SK-N-SH (cell line): Measurements from ENCODE around the gene TSHZ3. TPM values are rescaled to one million over a fixed set of nuclear protein-coding genes. Genes with fewer than 3 reads are reported as not detected.

Experiments used
- CTCF ChIA-PET: fragments of 300-600, 350-600 bp; formaldehyde crosslinking; extraction: SDS; loops from one replicate; lab custom pipeline; 2021; lab: Yijun Ruan, JAX
- POLR2A ChIA-PET: fragments of 350-600 bp; sonication (Branson Sonifier 250); formaldehyde crosslinking; extraction: SDS; loops from one replicate; lab custom pipeline; 2020; ENCODE audit warnings: antibody characterized with exemption, inconsistent platforms; lab: Yijun Ruan, JAX
- DNase-seq: peaks from one replicate; pipeline ENCODE4 v3.0.0; 2012
- H2AFZ ChIP-seq: fragments of 200-600 bp; sonication (generic); 2 replicates; pipeline ENCODE4 v1.8.1; 2016; ENCODE audit warnings: antibody characterized with exemption, mild to moderate bottlenecking, low read depth
- H3F3A ChIP-seq: fragments of 200-600 bp; sonication (generic); replicated peaks from 2 replicates; pipeline ENCODE3; 2016; ENCODE audit warnings: antibody characterized with exemption, mild to moderate bottlenecking; ENCODE audit not compliant: insufficient read depth
- H3K27ac ChIP-seq, 2 experiments: fragments of 200-500 bp in 1 of 2; fragments of 200-600 bp in 1 of 2; sonication (Bioruptor generic) in 1 of 2; sonication (generic), shearing (Covaris generic) in 1 of 2; 2 replicates each; pipeline versions ENCODE4 v1.5.1 to v1.6.1; 2014 to 2016; ENCODE audit warnings: low read depth in 2 of 2, inconsistent platforms in 1 of 2, low read length in 1 of 2, mild to moderate bottlenecking in 1 of 2, mixed read lengths in 1 of 2
- H3K27me3 ChIP-seq: fragments of 200-600 bp; sonication (generic), shearing (Covaris generic); 2 replicates; pipeline ENCODE4 v1.6.1; 2016; ENCODE audit warnings: mixed run types; ENCODE audit not compliant: insufficient read depth
- H3K36me3 ChIP-seq, 2 experiments: fragments of 200-500 bp in 1 of 2; fragments of 200-600 bp in 1 of 2; sonication (Bioruptor generic) in 1 of 2; sonication (generic) in 1 of 2; replicated peaks in 1 of 2; 2 replicates each; pipeline versions ENCODE3 to v1.5.1; 2014 to 2016; ENCODE audit warnings: low read length in 1 of 2, mild to moderate bottlenecking in 1 of 2; ENCODE audit not compliant: insufficient read depth in 2 of 2, control insufficient read depth in 1 of 2
- H3K4me1 ChIP-seq, 2 experiments: fragments of 200-500 bp in 1 of 2; fragments of 200-600 bp in 1 of 2; sonication (Bioruptor generic) in 1 of 2; sonication (generic), shearing (Covaris generic) in 1 of 2; 2 replicates each; pipeline versions ENCODE4 v1.5.1 to v1.6.1; 2014 to 2016; ENCODE audit warnings: low read depth in 1 of 2, low read length in 1 of 2, mixed run types in 1 of 2; ENCODE audit not compliant: insufficient read depth in 2 of 2, control insufficient read depth in 1 of 2
- H3K4me2 ChIP-seq: fragments of 200-600 bp; sonication (generic), shearing (Covaris generic); 2 replicates; pipeline ENCODE4 v1.6.1; 2017; ENCODE audit warnings: mixed run types
- H3K4me3 ChIP-seq, 2 experiments: fragments of 200-500 bp in 1 of 2; fragments of 200-600 bp in 1 of 2; sonication (Bioruptor generic) in 1 of 2; sonication (generic), shearing (Covaris generic) in 1 of 2; 2 replicates each; pipeline versions ENCODE4 v1.5.1 to v1.8.1; 2014 to 2016; ENCODE audit warnings: low read depth in 2 of 2, inconsistent platforms in 1 of 2, low read length in 1 of 2, mild to moderate bottlenecking in 1 of 2, mixed read lengths in 1 of 2, moderate library complexity in 1 of 2
- H3K79me2 ChIP-seq: fragments of 200-600 bp; sonication (generic); 2 replicates; pipeline ENCODE4 v1.8.1; 2017; ENCODE audit warnings: mild to moderate bottlenecking; ENCODE audit not compliant: insufficient read depth
- H3K9ac ChIP-seq: fragments of 200-600 bp; sonication (generic); 2 replicates; pipeline ENCODE4 v1.6.1; 2017; ENCODE audit warnings: mixed run types
- H3K9me2 ChIP-seq: fragments of 200-600 bp; sonication (generic); 2 replicates; pipeline ENCODE4 v1.6.1; 2017; ENCODE audit warnings: mixed run types
- H3K9me3 ChIP-seq: fragments of 200-600 bp; sonication (generic); 2 replicates; pipeline ENCODE4 v1.6.1; 2017; ENCODE audit warnings: mixed run types, mild to moderate bottlenecking, moderate library complexity
- H4K20me1 ChIP-seq: fragments of 200-600 bp; sonication (generic); 2 replicates; pipeline ENCODE4 v1.6.1; 2017; ENCODE audit warnings: mild to moderate bottlenecking, mixed run types; ENCODE audit not compliant: insufficient read depth
- CHD2 ChIP-seq: fragments of 150-350 bp; IDR thresholded peaks from 2 replicates; pipeline ENCODE4 v1.6.1; 2018; ENCODE audit warnings: low read length; ENCODE audit not compliant: partially characterized antibody
- ELF1 ChIP-seq: IDR thresholded peaks from 2 replicates; pipeline ENCODE4 v1.4.0; 2012
- EP300 ChIP-seq, 2 experiments: IDR thresholded peaks; 2 replicates each; pipeline versions ENCODE4 v1.4.0 to v1.6.1; 2012; ENCODE audit warnings: borderline replicate concordance in 1 of 2, low read depth in 1 of 2, low read length in 1 of 2
- EZH2phosphoT487 ChIP-seq: fragments of 200-600 bp; sonication (generic); IDR thresholded peaks from 2 replicates; pipeline ENCODE4 v1.6.1; 2017; ENCODE audit warnings: low read depth, mixed run types, mild to moderate bottlenecking, antibody characterized with exemption, moderate library complexity, borderline replicate concordance
- FOSL2 ChIP-seq: IDR thresholded peaks from 2 replicates; pipeline ENCODE4 v1.4.0; 2012; ENCODE audit warnings: low read depth, mild to moderate bottlenecking, moderate library complexity, borderline replicate concordance
- FOXJ3 ChIP-seq: sonication (generic); formaldehyde crosslinking; IDR thresholded peaks from 2 replicates; pipeline ENCODE4 v1.5.1; 2020; ENCODE audit warnings: mild to moderate bottlenecking, missing genetic modification reagents
- FOXM1 ChIP-seq: IDR thresholded peaks from 2 replicates; pipeline ENCODE4 v1.4.0; 2012; ENCODE audit warnings: low read depth, mild to moderate bottlenecking
- GATA2 ChIP-seq: sonication (generic); formaldehyde crosslinking; IDR thresholded peaks from 2 replicates; pipeline ENCODE4 v1.5.0; 2020; ENCODE audit warnings: mild to moderate bottlenecking, missing genetic modification reagents
- JUND ChIP-seq: IDR thresholded peaks from 2 replicates; pipeline ENCODE4 v1.4.0; 2012
- MEF2A ChIP-seq: IDR thresholded peaks from 2 replicates; pipeline ENCODE4 v1.4.0; 2012; ENCODE audit warnings: low read depth, borderline replicate concordance
- POLR2AphosphoS5 ChIP-seq: IDR thresholded peaks from 2 replicates; pipeline ENCODE4 v1.6.1; 2012; ENCODE audit warnings: low read depth, low read length
- RCOR1 ChIP-seq: fragments of 150-350 bp; IDR thresholded peaks from 2 replicates; pipeline ENCODE4 v1.6.1; 2017; ENCODE audit warnings: antibody characterized with exemption, low read length
- RFX5 ChIP-seq: IDR thresholded peaks from 2 replicates; pipeline ENCODE4 v1.6.1; 2012; ENCODE audit warnings: mild to moderate bottlenecking, improper control_type of control experiment, low read length
- SIN3A ChIP-seq: IDR thresholded peaks from 2 replicates; pipeline ENCODE4 v1.6.1; 2012; ENCODE audit warnings: low read depth, mild to moderate bottlenecking, low read length, moderate library complexity, borderline replicate concordance
- SMC3 ChIP-seq: IDR thresholded peaks from 2 replicates; pipeline ENCODE4 v1.6.1; 2012; ENCODE audit warnings: low read depth, low read length, improper control_type of control experiment
- TEAD4 ChIP-seq: IDR thresholded peaks from 2 replicates; pipeline ENCODE4 v1.4.0; 2012; ENCODE audit warnings: mild to moderate bottlenecking, borderline replicate concordance; ENCODE audit not compliant: insufficient read depth
- WGBS: methylation state at CpG from one replicate; pipeline ENCODE4 v1.1.6; 2017; ENCODE audit warnings: low lambda C conversion rate; 5-methylcytosine and 5-hydroxymethylcytosine counted together
- polyA plus RNA-seq, 3 experiments: library from polyadenylated mRNA; depleted of rRNA; stranded (reverse); fragments of >200 nt; gene quantifications; 2 replicates each; pipeline ENCODE4 v1.2.3, GENCODE V29; 2012
- TF ChIP-seq, protein P1 (sequence below): fragments of 150-350 bp; IDR thresholded peaks from 2 replicates; pipeline ENCODE4 v1.6.1; 2016; ENCODE audit warnings: mild to moderate bottlenecking, low read depth, low read length
- TF ChIP-seq, protein P2 (sequence below): fragments of 150-350 bp; IDR thresholded peaks from 2 replicates; pipeline ENCODE4 v1.6.1; 2017; ENCODE audit warnings: antibody characterized with exemption, low read length, low read depth, borderline replicate concordance
- TF ChIP-seq, protein P3 (sequence below): IDR thresholded peaks from 2 replicates; pipeline ENCODE4 v1.4.0; 2012; ENCODE audit warnings: low read depth
- TF ChIP-seq, protein P4 (sequence below): IDR thresholded peaks from 2 replicates; pipeline ENCODE4 v1.6.1; 2012; ENCODE audit warnings: mild to moderate bottlenecking, low read depth, low read length, moderate library complexity

TSHZ3 gene
- polyA plus RNA-seq, 1 of the 3 experiments (the other 2 are of a cell fraction) = 3.3 TPM

GRCh38 chr19:31255174-31255799 is 93.9 kb downstream of the TSHZ3 start:
- Histone ChIP-seq H3K4me1 (peaks cover 0 to 9% of the 10 kb centered on the region in 2 experiments; a peak in 1 of 4 replicates), H3K27ac (no peak overlapping the region), H3F3A (no peaks in the 10 kb centered on the region), H2AFZ (no peak overlapping the region), H3K27me3 (no peaks in the 10 kb centered on the region), H3K9me2 (no peaks in the 10 kb centered on the region), H3K9me3 (no peaks in the 10 kb centered on the region), H3K36me3 (no peaks in the 10 kb centered on the region), H3K9ac (no peak overlapping the region), H3K79me2 (no peaks in the 10 kb centered on the region), H3K4me2 (no peak overlapping the region), H4K20me1 (no peaks in the 10 kb centered on the region), H3K4me3 (no peak overlapping the region)
- TF ChIP-seq EP300 (IDR thresholded peaks at IDR 0.05; ENCODE audit: borderline replicate concordance in 1 of 2, low read depth in 1 of 2, low read length in 1 of 2) (no peak), TEAD4 (no peak), GATA2 (no peak), JUND (no peak)
- no peak for DNase-seq
- ChIA-PET CTCF (no interaction called here), POLR2A (no interaction called here)
- 61% methylated on average over 9 of the region's 13 CpGs for WGBS

- no peaks in the 10 kb centered on the region for H3K9me2 ChIP-seq
- 77% methylated on average over 4 of the region's 4 CpGs for WGBS
- H3K79me2 ChIP-seq = no peaks in the 10 kb centered on the region
- TF ChIP-seq EZH2phosphoT487 = no peak
- TF ChIP-seq ELF1 = no peak
- no peak for TF ChIP-seq SMC3
- no peak for TF ChIP-seq TEAD4
- TF ChIP-seq, protein P1, sequence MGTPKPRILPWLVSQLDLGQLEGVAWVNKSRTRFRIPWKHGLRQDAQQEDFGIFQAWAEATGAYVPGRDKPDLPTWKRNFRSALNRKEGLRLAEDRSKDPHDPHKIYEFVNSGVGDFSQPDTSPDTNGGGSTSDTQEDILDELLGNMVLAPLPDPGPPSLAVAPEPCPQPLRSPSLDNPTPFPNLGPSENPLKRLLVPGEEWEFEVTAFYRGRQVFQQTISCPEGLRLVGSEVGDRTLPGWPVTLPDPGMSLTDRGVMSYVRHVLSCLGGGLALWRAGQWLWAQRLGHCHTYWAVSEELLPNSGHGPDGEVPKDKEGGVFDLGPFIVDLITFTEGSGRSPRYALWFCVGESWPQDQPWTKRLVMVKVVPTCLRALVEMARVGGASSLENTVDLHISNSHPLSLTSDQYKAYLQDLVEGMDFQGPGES = no peak
- no peak for TF ChIP-seq FOXJ3
- no peak for TF ChIP-seq FOXM1
- TF ChIP-seq RCOR1 = no peak
- no peak for TF ChIP-seq SIN3A
- TF ChIP-seq RFX5 = no peak
- TF ChIP-seq CHD2 = no peak
- TF ChIP-seq FOSL2 = no peak
- no peak for TF ChIP-seq GATA2
- TF ChIP-seq, protein P2, sequence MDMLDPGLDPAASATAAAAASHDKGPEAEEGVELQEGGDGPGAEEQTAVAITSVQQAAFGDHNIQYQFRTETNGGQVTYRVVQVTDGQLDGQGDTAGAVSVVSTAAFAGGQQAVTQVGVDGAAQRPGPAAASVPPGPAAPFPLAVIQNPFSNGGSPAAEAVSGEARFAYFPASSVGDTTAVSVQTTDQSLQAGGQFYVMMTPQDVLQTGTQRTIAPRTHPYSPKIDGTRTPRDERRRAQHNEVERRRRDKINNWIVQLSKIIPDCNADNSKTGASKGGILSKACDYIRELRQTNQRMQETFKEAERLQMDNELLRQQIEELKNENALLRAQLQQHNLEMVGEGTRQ = no peak
- TF ChIP-seq POLR2AphosphoS5 = no peak
- no peak for TF ChIP-seq MEF2A
- TF ChIP-seq, protein P3, sequence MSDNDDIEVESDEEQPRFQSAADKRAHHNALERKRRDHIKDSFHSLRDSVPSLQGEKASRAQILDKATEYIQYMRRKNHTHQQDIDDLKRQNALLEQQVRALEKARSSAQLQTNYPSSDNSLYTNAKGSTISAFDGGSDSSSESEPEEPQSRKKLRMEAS = no peak
- TF ChIP-seq, protein P4, sequence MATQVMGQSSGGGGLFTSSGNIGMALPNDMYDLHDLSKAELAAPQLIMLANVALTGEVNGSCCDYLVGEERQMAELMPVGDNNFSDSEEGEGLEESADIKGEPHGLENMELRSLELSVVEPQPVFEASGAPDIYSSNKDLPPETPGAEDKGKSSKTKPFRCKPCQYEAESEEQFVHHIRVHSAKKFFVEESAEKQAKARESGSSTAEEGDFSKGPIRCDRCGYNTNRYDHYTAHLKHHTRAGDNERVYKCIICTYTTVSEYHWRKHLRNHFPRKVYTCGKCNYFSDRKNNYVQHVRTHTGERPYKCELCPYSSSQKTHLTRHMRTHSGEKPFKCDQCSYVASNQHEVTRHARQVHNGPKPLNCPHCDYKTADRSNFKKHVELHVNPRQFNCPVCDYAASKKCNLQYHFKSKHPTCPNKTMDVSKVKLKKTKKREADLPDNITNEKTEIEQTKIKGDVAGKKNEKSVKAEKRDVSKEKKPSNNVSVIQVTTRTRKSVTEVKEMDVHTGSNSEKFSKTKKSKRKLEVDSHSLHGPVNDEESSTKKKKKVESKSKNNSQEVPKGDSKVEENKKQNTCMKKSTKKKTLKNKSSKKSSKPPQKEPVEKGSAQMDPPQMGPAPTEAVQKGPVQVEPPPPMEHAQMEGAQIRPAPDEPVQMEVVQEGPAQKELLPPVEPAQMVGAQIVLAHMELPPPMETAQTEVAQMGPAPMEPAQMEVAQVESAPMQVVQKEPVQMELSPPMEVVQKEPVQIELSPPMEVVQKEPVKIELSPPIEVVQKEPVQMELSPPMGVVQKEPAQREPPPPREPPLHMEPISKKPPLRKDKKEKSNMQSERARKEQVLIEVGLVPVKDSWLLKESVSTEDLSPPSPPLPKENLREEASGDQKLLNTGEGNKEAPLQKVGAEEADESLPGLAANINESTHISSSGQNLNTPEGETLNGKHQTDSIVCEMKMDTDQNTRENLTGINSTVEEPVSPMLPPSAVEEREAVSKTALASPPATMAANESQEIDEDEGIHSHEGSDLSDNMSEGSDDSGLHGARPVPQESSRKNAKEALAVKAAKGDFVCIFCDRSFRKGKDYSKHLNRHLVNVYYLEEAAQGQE = no peak
- H3K4me2 ChIP-seq = no peak overlapping the region
- DNase-seq = no peak
- H4K20me1 ChIP-seq = no peaks in the 10 kb centered on the region
- POLR2A ChIA-PET = no interaction called here
- peaks cover 0 to 9% of the 10 kb centered on the region in 2 experiments; a peak in 1 of 4 replicates for H3K4me1 ChIP-seq
- no peak overlapping the region for H3K4me3 ChIP-seq
- CTCF ChIA-PET = no interaction called here
- no peak overlapping the region for H3K27ac ChIP-seq
- no peaks in the 10 kb centered on the region for H3K27me3 ChIP-seq
- H2AFZ ChIP-seq = no peak overlapping the region
- no peaks in the 10 kb centered on the region for H3K36me3 ChIP-seq
- no peak overlapping the region for H3K9ac ChIP-seq
- no peaks in the 10 kb centered on the region for H3F3A ChIP-seq
- no peaks in the 10 kb centered on the region for H3K9me3 ChIP-seq
Measured at GRCh38 chr19:31254611-31255010, 94.6 kb downstream of the TSHZ3 start.
